Ishikawa (cell line): Measurements from ENCODE around the gene MYH9.

Source experiments
- CEBPB ChIP-seq: IDR thresholded peaks from 2 replicates; pipeline ENCODE4 v1.6.1; 2012
- EGR1 ChIP-seq: IDR thresholded peaks from 2 replicates; pipeline ENCODE4 v1.6.1; 2012
- EP300 ChIP-seq: IDR thresholded peaks from 2 replicates; pipeline ENCODE4 v1.6.1; 2012; ENCODE audit warnings: borderline replicate concordance
- NFIC ChIP-seq: IDR thresholded peaks from 2 replicates; pipeline ENCODE4 v1.6.1; 2012
- RAD21 ChIP-seq: IDR thresholded peaks from 2 replicates; pipeline ENCODE4 v1.6.1; 2012; ENCODE audit warnings: low read depth
- REST ChIP-seq: IDR thresholded peaks from 2 replicates; pipeline ENCODE4 v1.6.1; 2012; ENCODE audit warnings: low read depth, mild to moderate bottlenecking
- TAF1 ChIP-seq: IDR thresholded peaks from 2 replicates; pipeline ENCODE4 v1.6.1; 2012; ENCODE audit warnings: low read depth, mild to moderate bottlenecking
- TCF12 ChIP-seq: IDR thresholded peaks from 2 replicates; pipeline ENCODE4 v1.6.1; 2012; ENCODE audit warnings: low read depth
- USF1 ChIP-seq: IDR thresholded peaks from 2 replicates; pipeline ENCODE4 v1.6.1; 2012
- YY1 ChIP-seq: IDR thresholded peaks from 2 replicates; pipeline ENCODE4 v1.6.1; 2012; ENCODE audit warnings: low read depth
- ZBTB7A ChIP-seq: IDR thresholded peaks from 2 replicates; pipeline ENCODE4 v1.6.1; 2012; ENCODE audit warnings: low read depth
- TF ChIP-seq, protein P1 (sequence below): IDR thresholded peaks from 2 replicates; pipeline ENCODE4 v1.6.1; 2012

DNA sequence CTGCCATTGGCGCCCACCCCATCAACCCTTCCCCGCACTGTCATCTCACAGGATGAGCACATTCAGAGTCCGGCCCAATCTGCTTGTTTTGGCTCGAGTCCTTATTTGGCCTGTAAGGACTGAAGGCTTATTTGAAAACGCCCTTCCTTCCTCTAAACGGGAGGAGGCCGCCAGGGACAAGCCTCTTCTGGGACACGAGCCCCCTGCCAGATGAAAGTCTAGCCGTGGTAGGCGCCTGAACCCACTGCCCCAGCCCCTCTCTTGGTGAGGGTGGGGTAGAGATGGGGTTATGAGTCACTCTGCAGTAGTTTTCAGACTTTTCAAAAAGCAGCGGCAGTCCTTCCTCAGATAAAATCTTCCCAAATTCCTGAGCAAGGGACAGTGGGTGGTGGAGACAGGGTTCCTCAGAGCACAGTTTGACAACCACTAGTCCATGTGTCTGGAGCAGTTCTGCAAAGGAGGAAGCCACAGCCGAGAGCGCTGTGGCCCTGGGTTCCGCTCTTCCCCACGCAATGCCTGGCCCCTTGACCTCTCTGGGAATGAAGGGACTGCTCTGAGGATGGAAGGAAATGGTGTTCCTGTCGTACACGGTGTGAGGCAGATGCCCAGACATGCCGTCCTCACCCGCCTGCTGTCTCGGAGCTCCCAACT, 57.0 kb downstream of the MYH9 start:
- TF ChIP-seq REST = no peak
- 0 out of 2 replicates have a peak, but pooled peaks have one; percentile 18 for TF ChIP-seq ZBTB7A
- TF ChIP-seq, protein P1, sequence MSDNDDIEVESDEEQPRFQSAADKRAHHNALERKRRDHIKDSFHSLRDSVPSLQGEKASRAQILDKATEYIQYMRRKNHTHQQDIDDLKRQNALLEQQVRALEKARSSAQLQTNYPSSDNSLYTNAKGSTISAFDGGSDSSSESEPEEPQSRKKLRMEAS = no peak
- no peak for TF ChIP-seq EP300
- no peak for TF ChIP-seq CEBPB
- TF ChIP-seq RAD21 = no peak
- TF ChIP-seq NFIC = no peak
- peak; percentile 32; the same call in 1 of the 2 replicates for TF ChIP-seq TAF1
- no peak for TF ChIP-seq TCF12
- TF ChIP-seq YY1 = no peak
- no peak for TF ChIP-seq EGR1
- no peak for TF ChIP-seq USF1
